HG03095 (cell line): ENCODE data around the gene MINDY4.

Source experiments
- ATAC-seq: cut with Tn5 transposase; IDR thresholded peaks from one replicate; pipeline ENCODE4 v1.9.1; 2021; ENCODE audit warnings: moderate library complexity; ENCODE audit not compliant: unreplicated experiment

MINDY4 gene

DNA sequence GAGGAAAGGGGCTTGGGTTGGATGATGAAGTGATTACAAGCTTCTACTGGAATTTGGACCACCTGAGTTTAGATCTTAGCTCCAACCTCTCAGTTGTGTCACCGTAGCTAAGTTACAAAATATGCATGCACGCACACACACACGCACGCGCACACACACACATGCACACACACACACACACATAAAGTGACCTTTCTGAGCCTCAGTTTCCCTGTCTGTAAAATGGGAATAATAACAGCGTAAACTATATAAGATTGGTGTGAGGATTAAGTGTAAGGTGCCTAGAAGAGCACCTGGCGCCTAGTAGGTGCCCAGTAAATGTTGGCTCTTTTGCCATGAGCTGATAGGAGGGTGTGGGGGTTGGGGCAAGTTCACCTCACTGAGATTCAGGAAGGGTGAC lies 127.8 kb downstream of the MINDY4 start:
- ATAC-seq = no peak

- no peak for ATAC-seq
These were observed 128.4 kb downstream of the MINDY4 start for GRCh38 chr7:30899630-30900029.

GRCh38 chr7:30900053-30900452 lies 128.8 kb downstream of the MINDY4 start:
- no peak for ATAC-seq

- no peak for ATAC-seq
These were observed 129.7 kb downstream of the MINDY4 start for GRCh38 chr7:30900803-30901362.

DNA sequence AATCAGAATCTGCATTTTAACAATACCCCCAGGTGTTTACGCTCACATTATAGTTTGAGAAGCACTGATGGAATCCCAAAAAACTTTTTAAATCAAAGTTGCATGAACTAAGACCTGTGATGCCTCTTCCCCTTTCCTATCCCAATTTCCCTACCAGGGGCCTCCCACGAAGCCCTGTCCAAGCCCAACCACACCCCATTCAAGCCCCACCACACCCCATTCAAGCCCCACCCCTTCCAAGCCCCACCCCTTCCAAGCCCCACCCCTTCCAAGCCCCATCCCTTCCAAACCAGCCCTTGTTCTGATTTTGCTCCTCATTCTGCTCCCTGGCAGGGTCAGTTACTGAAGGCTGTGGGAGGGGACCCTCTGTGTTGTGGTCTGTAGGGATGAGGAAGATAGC lies 130.6 kb downstream of the MINDY4 start:
- no peak for ATAC-seq

DNA sequence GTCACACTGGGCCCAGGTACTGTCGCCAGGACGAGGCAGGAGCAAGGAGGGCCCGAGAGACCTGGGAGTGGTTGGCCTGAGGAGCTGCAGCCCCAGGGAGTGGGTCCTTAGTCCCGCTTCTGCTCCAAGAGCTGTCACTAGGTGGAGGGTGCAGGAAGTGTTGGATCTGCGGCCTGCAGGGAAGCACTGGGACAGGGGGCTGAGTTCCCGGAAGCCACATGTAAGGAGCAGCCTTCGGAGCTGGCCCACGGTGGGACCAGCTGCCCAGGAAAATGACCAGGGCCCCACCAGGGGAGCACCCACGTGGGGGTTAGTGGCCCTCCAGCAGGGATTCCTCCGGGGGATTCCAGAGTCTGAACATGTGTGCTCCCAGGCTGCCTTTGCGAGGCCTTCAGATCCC lies 131.2 kb downstream of the MINDY4 start:
- no peak for ATAC-seq

DNA sequence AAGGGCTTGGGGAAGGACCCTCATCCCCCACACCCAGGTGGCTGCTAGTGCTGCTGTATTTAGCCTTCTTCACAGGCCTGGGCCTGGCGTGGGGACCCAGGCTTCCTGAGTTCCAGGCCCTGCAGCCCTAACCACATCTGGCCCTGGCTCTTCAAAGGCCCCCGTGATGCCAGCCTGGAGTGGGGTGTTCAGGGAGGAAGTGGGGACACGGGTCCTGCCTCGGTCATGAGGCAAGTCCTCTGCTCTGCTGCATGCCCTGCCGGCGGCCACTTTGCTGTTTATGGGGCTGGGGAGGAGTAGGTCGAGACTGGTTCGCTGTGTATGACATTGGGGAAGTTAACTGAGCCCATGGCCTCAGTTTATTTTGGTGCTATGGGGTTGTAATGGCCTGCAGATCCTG lies 131.9 kb downstream of the MINDY4 start:
- ATAC-seq = no peak

GRCh38 chr7:30904561-30904960 lies 133.3 kb downstream of the MINDY4 start:
- ATAC-seq = no peak

- no peak for ATAC-seq
These were observed 134.1 kb downstream of the MINDY4 start for GRCh38 chr7:30905078-30906012.

- no peak for ATAC-seq
These were observed 134.8 kb downstream of the MINDY4 start for GRCh38 chr7:30906014-30906413.

DNA sequence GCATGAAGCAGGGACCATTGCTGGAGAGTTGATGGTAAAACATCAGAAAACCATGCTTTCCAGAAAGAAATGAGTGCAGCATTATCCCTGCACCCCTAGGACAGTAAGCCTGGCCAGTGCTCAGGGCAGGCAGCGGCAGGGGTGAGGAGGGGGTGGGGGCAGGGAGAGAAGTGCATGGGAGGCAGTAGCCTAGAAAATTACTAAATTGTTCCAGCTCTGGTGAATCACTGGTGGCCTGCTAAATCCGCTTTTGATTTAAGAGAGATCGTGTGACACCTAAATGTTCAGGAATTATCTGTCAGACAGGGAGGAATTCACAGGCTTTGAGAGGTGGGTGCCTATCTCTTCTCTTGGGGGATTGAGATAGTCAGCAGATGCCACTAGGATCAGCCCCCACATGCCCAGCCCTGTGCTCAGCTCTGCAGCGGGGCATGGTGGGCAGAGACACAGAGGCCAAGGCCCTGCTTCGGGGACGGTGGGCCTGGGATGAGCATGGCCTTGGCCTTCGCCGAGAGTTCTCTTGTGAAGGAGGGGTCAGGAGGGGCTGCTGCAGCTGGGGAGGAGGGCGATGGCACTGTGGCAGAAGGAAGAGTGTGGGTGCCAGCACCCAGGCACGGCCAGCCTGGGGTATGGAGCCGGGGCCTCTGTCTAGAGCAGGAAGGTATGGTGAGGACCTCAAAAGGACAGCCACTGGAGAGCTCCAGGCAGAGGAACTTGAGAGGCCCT lies 135.5 kb downstream of the MINDY4 start:
- no peak for ATAC-seq

- ATAC-seq = no peak
These were observed 136.5 kb downstream of the MINDY4 start for GRCh38 chr7:30907527-30908267.

GRCh38 chr7:30908681-30909080 lies 137.5 kb downstream of the MINDY4 start:
- ATAC-seq = no peak

DNA sequence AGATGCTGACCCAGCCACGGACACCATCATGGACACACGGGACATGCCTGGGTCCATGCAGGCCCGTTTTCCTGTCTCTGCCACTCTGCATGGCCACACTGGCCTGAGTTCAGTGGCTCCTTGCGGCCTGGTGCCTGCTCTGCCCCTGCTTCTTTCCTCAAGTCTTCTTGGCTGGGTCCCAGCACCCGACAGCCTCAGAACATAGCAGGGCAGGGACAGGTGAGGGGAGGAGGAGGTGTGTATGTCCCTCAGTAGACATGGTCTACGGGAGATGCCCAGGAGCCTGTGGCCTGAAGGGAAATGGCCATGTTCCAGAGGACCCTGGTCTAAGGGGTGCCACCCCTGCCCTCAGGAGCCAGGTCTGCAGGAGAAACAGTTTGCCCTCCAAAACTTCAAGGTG lies 138.2 kb downstream of the MINDY4 start:
- ATAC-seq = no peak

- no peak for ATAC-seq
These were observed 139.3 kb downstream of the MINDY4 start for GRCh38 chr7:30910411-30911073.

DNA sequence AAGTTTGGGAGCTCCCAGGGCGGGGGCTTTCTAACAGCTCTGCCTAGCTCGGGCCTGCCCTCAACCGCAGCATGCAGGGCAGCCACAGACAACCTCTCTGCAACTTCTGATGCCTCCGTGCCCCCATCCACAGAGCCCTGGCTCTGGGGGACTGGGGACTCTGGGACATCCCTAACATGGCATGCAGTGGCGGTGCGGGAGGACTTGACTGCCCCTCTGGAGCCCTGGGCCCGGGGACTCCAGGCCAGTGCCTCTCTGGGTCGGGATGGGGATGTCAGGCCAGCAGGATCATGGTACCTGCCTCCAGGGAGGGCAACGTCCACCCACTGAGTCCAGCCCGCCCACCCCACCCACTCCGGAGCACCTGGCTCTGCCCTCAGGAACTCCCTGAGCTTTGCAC lies 139.9 kb downstream of the MINDY4 start:
- no peak for ATAC-seq

GRCh38 chr7:30911561-30911969 lies 140.3 kb downstream of the MINDY4 start, which contains the start of gene AQP1:
Gene AQP1, plus strand, starts transcription at chr7:30911853. Its CDS starts 57 bp downstream, at chr7:30911910.
- ATAC-seq = no peak

DNA sequence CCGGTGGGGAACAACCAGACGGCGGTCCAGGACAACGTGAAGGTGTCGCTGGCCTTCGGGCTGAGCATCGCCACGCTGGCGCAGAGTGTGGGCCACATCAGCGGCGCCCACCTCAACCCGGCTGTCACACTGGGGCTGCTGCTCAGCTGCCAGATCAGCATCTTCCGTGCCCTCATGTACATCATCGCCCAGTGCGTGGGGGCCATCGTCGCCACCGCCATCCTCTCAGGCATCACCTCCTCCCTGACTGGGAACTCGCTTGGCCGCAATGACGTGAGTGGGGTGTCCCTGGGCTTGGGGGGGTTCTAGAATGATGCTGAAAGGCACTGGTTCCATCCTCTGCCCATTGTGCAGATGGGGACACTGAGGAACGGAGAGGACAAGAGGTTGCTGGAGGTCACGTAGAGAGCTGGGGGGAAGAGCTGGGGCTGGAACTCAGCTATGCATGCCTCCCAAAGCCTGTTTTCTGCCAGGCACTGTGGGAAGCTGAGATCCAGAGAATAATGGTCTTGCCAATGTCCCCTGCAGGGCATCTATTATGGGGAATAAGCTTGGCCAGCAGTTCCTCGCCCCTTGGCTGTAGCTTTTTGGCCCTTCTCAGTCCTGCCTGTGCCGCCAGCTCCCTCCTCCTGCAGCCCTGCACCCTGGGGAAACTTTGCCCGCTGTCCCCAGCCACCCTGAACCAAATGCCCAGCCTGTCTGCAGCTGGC lies 141.0 kb downstream of the MINDY4 start:
- no peak for ATAC-seq

DNA sequence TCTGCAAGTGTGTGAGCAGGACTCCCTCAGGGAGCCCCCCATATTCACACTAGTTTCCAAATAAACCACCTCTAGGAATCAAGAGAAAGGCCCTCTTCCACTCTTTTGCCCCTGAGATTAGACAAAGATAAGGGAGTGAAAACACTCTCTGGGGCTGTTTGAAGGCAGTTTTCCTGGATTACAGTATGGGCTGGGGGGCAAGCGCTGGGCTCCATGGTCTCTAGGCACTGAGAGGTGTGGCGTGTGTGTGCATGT lies 141.4 kb downstream of the MINDY4 start:
- no peak for ATAC-seq
